MM.1S (cell line): ENCODE measurements around the gene XXYLT1.

Experiments
- EZH2 ChIP-seq: fragments of 300-600 bp; sonication (generic); optimal IDR thresholded peaks from 2 replicates; pipeline ENCODE3; 2017; ENCODE audit warnings: low read depth, mild to moderate bottlenecking, antibody characterized with exemption, low read length, mixed read lengths
- EZH2phosphoT487 ChIP-seq: fragments of 300-600 bp; sonication (generic); IDR thresholded peaks from 2 replicates; pipeline ENCODE4 v1.6.1; 2018; ENCODE audit warnings: antibody characterized with exemption, low read length
- TF ChIP-seq, protein P1 (sequence below): fragments of 300-600 bp; sonication (generic); IDR thresholded peaks from 2 replicates; pipeline ENCODE4 v1.5.1; 2016; ENCODE audit warnings: antibody characterized with exemption, low read length, mixed read lengths

DNA sequence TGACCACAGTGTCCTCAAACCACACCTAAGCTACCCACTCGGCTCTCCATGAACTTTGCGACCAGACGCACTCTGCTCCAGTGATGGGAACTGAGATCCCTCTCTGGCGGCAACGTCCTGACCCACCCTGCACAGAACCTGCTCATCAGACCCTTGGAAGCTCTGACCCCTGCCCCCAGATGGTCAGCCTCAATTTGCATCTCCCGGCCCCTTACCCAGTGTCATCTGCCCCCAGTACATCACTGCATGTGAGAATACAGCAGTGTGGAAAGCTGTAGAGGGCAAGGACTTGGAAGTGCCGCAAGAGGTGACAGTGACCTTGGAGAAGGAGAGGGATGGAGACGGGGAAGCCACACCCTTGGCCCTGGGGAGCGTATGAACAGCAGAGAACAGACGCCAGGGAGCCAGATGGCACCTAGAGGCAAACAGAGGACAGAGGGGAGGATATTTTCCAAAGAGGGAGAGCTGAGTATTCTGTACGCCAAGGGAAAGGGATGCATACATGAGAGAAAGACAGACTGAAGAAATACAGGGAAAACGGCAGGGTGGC, 192.0 kb downstream of the XXYLT1 start:
- TF ChIP-seq, protein P1, sequence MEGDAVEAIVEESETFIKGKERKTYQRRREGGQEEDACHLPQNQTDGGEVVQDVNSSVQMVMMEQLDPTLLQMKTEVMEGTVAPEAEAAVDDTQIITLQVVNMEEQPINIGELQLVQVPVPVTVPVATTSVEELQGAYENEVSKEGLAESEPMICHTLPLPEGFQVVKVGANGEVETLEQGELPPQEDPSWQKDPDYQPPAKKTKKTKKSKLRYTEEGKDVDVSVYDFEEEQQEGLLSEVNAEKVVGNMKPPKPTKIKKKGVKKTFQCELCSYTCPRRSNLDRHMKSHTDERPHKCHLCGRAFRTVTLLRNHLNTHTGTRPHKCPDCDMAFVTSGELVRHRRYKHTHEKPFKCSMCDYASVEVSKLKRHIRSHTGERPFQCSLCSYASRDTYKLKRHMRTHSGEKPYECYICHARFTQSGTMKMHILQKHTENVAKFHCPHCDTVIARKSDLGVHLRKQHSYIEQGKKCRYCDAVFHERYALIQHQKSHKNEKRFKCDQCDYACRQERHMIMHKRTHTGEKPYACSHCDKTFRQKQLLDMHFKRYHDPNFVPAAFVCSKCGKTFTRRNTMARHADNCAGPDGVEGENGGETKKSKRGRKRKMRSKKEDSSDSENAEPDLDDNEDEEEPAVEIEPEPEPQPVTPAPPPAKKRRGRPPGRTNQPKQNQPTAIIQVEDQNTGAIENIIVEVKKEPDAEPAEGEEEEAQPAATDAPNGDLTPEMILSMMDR = no peak
- TF ChIP-seq EZH2 = no peak
- no peak for TF ChIP-seq EZH2phosphoT487
